GM19397 (cell line): ENCODE measurements around the gene ZNF160.
A peak's percentile ranks its signal among the peaks of the same experiment; 100 is the strongest.
"Not testable (repeated sequence)": the region's sequence is repeated elsewhere in the genome, so short reads cannot be mapped to it uniquely, and the experiment has no call there.

Source experiments
- ATAC-seq: cut with Tn5 transposase; IDR thresholded peaks from one replicate; pipeline ENCODE4 v1.9.1; 2021; ENCODE audit warnings: mild to moderate bottlenecking, moderate library complexity; ENCODE audit not compliant: unreplicated experiment

The ZNF160 gene

GRCh38 chr19:53103234-53104203 is at the start of gene ZNF160:
TSS of gene ZNF160 (minus strand) at chr19:53103422. CDS start at chr19:53086276, 17,146 bp downstream.
- ATAC-seq: peak; percentile 95

- no peak for ATAC-seq
These were observed 44.4 kb upstream of the ZNF160 start for GRCh38 chr19:53147645-53148044.

GRCh38 chr19:53140351-53140750 is 37.1 kb upstream of the ZNF160 start:
- no peak for ATAC-seq

- no peak for ATAC-seq
These were observed 33.2 kb upstream of the ZNF160 start for GRCh38 chr19:53136432-53136831.

GRCh38 chr19:53132141-53132991 is 29.1 kb upstream of the ZNF160 start, which contains the start of gene ZNF415:
TSS of gene ZNF415 (minus strand) at chr19:53132910. CDS start at chr19:53122676, 10,234 bp downstream.
- no peak for ATAC-seq

GRCh38 chr19:53131727-53132126 is 28.5 kb upstream of the ZNF160 start:
- no peak for ATAC-seq

- ATAC-seq: no peak
These were observed 27.9 kb upstream of the ZNF160 start for GRCh38 chr19:53131085-53131590.

- no peak for ATAC-seq
These were observed 27.3 kb upstream of the ZNF160 start for GRCh38 chr19:53130506-53130905.

GRCh38 chr19:53126733-53127526 is 23.7 kb upstream of the ZNF160 start:
- not testable (repeated sequence) for ATAC-seq

- ATAC-seq: no peak
These were observed 20.2 kb upstream of the ZNF160 start for GRCh38 chr19:53123400-53123799.

GRCh38 chr19:53112286-53112685 is 9.1 kb upstream of the ZNF160 start:
- no peak for ATAC-seq

- no peak for ATAC-seq
These were observed 6.3 kb upstream of the ZNF160 start for GRCh38 chr19:53109527-53109926.

- peak; percentile 19 for ATAC-seq
These were observed 427 bp downstream of the ZNF160 start for GRCh38 chr19:53102756-53103233.

- no peak for ATAC-seq
These were observed 941 bp downstream of the ZNF160 start for GRCh38 chr19:53102206-53102755.

GRCh38 chr19:53101518-53101917 is 1.7 kb downstream of the ZNF160 start:
- no peak for ATAC-seq

- not testable (repeated sequence) for ATAC-seq
These were observed 4.7 kb downstream of the ZNF160 start for GRCh38 chr19:53098570-53098969.

- not testable (repeated sequence) for ATAC-seq
These were observed 6.1 kb downstream of the ZNF160 start for GRCh38 chr19:53096982-53097690.

- ATAC-seq: not testable (repeated sequence)
These were observed 6.6 kb downstream of the ZNF160 start for GRCh38 chr19:53096579-53096978.
